HG03159 (cell line): Measurements from ENCODE around the gene EPHB1.
A peak's percentile ranks its signal among the peaks of the same experiment; 100 is the strongest.
"Not testable (repeated sequence)": the region's sequence is repeated elsewhere in the genome, so short reads cannot be mapped to it uniquely, and the experiment has no call there.

ENCODE experiments used
- ATAC-seq: cut with Tn5 transposase; IDR thresholded peaks from one replicate; pipeline ENCODE4 v1.9.1; 2021; ENCODE audit warnings: mild to moderate bottlenecking, moderate library complexity; ENCODE audit not compliant: unreplicated experiment

Gene EPHB1

DNA sequence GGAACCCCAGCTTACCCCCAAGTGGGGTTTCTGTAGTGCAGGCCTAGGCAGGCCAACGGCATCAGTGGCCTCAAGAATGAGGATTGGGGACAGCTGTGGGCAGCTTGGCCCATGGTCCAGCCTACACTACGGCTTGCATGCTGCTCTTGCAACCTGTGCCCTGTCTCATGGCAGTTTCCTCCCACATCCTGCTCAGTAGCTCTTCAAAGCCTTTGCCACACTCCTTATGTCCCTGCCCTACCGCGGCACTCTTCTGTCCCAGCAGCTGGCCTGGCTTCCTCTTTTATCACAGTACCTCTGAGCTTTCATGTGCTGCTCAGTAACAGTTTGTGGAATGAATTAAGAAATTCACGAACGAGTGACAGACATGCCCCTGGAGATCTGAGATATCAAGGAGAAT lies 431.0 kb downstream of the EPHB1 start:
- peak; percentile 71 for ATAC-seq

DNA sequence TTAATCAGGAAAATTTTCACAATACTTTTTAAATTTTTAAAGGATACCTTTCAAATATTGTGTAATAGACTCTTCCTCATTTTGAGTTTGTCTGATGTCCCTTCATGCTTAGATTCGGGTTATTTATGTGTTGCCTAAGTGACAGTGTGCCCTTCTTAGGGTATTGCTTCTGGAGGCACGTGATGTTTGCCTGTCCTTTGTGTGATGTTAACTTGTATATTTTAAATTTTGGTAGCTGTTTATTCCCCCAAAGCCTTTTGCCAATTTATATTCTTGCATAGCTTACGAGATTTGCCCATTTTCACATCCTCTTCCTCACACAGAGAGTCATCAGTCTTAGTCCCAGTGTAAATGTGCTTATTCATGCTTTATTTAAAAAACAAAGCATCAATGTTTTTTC lies 433.1 kb downstream of the EPHB1 start:
- ATAC-seq = no peak

DNA sequence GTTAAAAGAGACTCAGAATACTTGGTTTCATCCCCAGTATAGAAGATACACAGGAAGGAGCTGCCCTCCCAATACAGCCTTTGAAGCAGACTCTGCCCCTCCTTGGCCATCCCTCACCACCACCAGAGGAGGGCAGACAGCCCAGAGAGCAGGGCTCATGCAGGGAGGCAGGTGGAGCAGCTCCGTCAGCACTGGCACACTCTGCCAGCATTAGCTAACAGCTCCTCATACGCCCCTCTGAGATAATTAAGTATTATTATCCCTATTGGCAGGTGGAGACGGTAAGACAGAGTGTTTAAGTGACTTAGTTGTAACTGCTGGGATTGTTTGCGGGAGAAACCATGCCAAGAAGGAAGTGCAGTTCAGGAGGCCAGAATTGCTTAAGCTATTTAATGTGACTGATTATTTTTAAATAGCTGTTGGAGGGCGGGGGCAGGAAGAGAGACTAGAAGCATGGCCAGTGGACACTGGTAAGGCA lies 434.0 kb downstream of the EPHB1 start:
- ATAC-seq = no peak

DNA sequence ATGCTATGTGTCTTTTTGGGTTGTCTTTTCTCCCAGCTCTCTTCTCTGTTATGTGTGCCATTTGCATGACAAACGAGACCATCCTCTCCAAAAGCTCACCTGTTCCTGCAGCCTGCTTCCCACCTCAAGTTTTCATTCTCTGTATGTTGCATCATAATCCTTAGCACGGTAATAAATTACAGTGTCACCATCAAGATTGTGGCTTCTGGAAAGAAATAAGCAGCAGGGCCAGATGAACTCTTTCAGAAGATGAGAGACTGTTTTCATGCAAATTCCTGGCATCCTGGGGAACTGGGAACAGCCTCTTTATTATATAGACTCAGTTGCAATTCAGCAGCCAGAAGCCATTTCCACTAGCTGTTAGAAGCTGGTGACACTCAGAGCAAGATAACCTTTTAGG lies 436.7 kb downstream of the EPHB1 start:
- no peak for ATAC-seq

DNA sequence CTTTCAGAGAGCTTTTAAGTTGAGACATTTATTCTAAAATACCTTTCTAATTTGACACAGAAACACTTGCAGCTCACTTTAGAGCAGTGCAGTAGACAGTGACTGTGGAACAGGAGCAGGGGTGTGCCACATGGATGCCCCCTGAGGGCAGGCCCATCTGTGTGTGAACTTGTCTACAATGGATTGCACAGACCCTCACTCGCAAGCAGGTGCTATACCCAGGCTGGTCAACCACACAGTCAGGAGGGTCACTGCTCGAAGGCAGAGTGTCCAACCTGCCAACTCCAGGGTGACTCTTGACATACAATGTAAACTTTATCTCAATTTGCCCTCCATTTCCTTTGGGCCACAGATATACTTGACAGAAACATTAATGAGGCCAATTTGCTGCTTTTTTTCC lies 437.2 kb downstream of the EPHB1 start:
- ATAC-seq = no peak

DNA sequence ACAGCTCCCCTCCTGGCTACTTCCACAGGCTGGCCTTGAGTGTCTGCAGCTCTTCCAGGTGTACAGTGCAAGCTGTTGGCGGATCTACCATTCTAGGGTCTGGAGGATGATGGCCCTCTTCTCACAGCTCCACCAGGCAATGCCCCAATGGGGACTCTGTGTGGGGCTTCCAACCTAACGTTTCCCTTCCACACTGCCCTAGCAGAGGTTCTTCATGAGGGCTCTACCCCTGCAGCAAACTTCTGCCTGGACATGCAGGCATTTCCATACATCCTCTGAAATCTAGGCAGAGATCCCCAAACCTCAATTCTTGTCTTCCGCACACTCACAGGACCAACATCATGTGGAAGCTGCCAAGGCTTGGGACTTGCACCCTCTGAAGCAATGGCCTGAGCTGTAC lies 438.4 kb downstream of the EPHB1 start:
- not testable (repeated sequence) for ATAC-seq

DNA sequence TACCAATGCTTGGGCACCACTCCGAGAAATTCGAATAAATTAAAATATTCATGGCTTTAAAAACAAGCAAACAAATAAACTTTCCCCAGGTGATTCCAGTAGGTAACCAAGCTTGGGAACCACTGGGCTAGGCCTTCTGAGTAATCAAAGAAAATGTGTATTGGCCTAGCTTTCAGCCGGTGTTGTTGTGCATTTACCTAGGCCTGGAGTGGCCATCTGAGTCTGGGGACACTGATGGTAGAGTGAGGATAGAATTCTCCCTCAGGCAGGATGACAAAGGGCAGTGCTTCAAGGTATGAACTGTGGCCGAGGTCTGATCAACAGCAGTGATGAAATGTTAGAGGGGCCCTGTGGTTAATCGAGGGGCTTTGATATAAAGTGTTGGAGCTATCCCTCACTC lies 440.5 kb downstream of the EPHB1 start:
- no peak for ATAC-seq

DNA sequence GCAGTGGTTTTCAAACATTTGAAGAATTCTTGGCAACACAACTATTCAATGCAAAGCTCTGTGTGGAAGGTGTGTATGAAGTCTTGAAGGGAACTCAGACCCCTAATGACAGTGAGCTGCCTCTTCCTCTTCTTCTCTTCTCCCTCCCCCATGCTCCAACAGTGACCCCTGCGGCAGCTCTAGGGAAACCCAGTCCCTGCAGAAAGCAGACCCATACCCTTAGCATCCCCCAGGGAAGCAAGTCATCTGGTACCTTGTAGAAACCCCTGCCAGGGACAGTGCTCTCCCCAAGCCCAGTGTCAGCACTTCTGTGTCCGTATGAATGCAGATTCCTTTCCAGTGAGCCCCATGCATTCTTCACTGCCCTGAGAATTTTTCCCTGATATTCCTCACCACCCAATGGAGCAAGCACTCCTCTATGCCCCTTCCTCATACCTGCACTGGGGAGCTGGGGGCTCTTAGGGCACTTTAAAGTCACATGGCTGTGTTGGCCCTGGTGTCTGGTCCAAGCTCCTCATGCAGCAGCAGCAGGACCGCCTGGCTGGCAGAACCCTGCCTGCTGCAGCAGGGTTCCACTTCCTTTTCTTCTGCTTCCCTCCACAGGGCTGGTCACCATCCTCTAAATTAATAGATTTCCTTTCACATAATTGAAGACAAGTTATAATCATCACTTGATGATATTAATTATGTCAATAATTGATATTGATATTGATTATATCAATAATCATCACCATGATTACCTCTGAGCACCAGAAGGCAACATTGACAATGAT lies 442.5 kb downstream of the EPHB1 start:
- no peak for ATAC-seq

DNA sequence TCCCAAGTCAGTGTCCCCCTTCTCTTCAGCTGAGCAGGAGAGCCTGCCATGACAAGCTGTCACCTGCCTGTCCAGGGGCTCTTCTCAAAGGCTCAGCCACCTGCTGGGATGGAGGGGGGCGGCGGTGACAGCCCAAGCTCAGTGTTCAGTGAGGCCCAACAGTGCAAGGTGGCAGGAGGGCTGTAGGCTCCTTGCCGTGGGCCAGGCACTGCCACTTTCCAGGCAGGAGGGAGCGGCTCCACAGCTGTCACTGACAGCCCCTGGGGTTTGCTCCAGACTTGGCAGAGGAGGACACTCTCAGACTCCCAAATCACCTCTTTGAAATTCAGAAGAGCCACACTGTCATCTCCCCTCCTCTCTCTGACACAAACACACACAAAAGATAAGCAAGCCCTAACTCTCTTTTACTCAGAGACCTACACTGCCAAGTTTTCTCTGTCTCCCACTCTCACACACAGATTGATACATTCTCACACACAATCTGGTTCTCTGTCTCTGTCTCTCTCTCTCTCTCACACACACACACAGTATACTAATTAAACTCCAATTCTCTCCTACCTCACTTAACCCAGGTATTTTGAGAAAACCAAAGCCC lies 443.3 kb downstream of the EPHB1 start:
- ATAC-seq = no peak

DNA sequence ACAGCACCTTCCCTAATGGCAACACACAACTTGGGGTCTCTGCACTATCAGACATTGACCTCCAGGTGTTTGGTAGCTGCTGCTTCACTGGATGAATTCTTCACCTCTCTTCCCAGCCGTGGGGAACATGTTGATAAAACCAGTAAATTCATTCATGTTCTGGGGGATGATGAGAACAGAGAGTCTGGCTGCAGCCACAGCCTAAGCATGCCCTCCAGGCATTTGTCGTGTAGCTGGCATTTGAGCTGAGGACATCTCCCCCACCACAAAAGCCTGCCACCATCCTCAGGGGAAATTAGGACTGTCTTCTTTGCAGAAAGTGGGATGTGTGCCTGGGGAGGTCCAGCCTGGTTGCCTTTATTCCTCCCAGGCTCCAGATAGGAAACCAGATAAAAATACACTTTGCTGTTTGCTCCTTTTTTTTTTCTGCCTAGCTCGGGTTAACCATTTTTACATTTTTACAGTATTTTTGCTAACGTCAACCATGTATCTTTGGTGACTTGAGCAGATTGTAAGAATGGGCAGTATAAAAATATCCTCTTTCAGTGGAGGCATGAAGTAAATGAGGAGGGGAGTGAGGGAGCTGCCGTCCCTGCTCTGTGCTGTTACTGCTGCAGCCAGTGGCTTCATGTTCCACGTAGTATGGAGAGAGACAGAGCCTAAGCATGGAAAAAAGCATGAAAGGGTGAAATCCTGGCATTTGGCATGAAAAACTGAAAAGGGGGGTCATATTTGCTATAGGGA lies 444.0 kb downstream of the EPHB1 start:
- ATAC-seq = no peak

DNA sequence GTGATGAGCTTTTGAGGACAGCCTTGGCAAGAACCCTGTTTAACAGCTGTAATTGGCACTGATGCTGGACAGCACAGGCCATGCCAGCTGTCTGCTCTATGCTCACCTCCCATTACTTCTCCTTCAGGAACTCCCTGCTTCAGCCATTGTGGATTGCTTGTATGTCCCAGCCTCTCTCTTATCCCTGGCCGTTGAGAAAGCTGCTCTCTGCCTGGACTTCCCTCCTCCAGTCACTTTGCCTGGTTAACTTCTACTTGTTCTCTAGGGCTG lies 444.5 kb downstream of the EPHB1 start:
- no peak for ATAC-seq

DNA sequence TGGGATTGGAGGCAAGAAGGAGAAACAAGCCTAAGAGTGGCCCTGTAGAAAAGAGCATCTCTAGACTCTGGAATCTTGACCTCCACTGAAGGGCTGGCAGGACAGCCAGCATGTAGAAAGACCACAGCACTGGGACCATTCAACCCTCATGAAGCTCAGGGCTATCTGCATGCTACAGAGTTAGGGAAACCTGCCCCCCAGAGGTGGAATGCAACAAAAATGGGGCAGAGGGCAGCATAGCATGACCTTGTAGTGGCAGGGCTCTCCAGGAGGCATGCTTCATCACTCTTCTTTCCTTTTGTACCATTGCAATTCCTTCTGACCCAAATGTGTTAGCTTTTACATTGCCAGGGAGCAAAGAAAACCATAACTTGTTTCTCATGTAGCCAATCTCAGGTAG lies 445.4 kb downstream of the EPHB1 start:
- no peak for ATAC-seq

DNA sequence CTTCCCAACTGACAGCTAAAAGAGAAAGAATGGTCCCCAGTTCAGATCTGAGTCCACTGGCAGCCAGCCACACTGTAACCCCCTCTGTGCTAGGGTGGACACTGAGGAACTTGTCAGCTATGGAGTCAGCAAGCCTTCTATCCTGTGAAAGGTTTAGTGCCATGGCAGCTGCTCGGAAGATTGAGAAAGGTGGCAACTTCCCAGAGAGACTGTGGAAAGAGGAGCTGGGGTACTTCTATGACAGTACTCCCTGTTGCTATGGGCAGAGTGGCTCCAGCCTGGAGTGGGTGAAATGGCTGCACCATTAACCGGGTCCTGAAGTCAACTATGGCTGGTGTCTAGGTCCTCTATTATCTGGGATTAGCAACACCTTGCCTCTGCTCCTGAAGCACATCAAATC lies 447.2 kb downstream of the EPHB1 start:
- ATAC-seq = no peak

DNA sequence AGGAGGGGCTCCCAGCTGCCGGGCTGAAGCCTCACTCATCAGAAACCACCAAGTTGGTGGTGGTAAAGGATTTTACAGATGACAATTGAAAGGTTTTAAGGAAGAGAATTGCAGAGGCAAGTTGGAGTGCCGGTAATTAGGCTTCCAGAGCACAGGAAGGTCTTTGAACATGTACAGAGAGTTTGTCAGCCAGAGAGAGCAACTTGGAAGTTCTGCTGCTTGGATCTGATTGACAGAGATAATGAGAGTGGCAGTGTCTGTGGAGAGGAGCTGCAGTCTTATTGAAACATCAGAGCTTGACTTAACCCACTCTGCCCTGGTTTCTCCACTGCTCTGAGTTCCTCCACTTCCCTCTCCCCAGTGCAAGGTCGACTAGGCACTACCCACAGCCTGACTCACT lies 448.6 kb downstream of the EPHB1 start:
- ATAC-seq = no peak

DNA sequence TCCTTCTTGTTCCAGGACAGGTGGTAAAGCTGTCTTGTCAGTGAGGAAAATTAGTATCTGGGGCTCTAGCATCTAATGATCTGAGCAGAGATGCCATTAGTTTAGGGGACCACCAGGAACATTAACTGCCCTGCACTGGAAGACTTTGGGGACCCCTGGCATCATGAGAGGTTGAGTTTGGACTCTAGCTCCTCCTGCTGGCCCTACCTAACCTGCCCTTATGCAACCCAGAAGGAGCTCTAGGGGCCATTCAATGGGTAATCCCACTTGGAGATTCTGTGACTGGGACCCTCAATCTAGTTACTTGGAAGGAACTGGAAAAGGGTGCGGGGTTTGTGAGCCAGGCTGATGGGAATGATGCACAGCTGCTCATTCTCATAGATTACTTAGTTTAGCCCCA lies 451.0 kb downstream of the EPHB1 start:
- no peak for ATAC-seq

DNA sequence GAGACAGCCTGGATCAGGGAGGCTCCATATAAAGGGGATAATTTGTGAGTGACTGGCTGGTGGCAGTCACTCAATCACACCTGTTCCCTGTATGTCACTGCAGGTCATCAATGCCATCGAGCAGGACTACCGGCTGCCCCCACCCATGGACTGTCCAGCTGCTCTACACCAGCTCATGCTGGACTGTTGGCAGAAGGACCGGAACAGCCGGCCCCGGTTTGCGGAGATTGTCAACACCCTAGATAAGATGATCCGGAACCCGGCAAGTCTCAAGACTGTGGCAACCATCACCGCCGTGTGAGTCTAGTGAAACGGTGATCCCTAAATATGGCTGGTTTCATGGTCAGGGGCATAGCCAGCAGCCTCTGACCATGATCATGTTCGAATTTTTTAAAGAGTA lies 453.2 kb downstream of the EPHB1 start:
- no peak for ATAC-seq

DNA sequence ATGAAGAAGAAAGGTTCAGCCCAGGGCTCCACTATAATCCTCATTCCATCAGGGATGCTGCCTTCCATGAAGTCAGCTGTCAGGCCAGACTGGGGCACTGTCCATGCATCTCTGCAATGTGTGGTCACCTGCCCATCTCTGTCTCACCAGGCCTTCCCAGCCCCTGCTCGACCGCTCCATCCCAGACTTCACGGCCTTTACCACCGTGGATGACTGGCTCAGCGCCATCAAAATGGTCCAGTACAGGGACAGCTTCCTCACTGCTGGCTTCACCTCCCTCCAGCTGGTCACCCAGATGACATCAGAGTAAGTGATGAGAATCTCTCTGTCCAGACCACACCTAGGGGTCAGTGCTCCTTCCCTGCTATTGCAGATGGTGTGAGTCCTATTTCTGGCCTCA lies 454.1 kb downstream of the EPHB1 start:
- ATAC-seq = no peak

DNA sequence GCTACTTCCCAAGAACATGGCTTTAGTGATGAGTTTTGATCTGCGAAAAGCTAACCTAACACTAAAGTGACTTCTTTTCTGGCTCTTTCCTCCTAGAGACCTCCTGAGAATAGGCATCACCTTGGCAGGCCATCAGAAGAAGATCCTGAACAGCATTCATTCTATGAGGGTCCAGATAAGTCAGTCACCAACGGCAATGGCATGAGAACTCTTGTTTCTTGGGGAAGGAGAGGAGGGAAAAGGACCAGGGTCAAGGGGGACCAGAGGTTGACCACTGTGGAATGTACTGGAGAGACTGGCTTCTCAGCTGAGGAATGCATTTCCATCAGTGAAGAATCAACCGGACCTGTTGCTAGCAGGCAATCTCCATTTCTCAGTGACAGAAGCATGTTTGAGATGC lies 463.9 kb downstream of the EPHB1 start:
- no peak for ATAC-seq

DNA sequence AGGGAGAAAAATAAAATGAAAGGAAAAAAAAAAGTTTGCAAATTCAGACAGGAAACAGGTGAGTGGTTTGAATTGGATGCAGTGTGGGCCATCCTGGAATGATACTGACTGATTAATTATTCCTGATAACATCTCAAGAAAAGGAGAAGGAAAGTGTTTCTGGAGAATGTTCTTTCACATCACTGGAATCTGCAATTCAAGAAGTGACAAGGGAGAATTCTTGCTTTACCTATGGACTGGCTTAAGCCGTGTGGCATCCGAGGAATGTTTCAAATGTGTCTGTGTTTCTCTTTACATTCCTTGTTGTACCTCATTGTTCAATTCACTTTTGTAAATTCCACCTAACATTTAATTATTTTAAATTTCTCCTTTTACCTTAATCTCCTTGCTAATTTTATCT lies 465.0 kb downstream of the EPHB1 start:
- no peak for ATAC-seq

DNA sequence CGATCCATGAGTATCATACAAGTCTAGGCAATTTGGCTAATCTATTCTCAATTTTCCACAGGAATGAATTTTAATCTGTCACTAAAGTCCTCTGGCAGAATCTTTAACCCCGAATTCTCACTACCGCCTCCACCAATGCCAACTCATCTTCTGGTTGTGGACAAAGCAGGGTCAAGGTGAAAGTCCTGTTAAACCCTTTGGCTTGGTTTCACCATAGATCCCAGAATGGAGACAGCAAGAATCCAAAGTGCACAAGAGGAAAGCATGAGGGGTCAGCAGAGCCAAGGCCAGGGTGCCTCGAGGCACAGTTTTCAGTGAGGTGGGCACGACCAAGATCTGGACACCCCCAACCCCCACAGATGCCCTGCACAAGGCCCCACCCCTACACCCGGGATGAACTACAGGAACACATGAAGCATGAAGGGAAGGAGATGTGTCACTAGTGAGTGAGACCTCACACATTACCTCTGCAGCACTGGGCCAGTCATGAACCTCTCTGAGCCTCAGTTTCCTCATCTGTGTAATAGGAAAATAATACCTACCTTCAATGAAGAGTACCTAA lies 466.2 kb downstream of the EPHB1 start:
- no peak for ATAC-seq

DNA sequence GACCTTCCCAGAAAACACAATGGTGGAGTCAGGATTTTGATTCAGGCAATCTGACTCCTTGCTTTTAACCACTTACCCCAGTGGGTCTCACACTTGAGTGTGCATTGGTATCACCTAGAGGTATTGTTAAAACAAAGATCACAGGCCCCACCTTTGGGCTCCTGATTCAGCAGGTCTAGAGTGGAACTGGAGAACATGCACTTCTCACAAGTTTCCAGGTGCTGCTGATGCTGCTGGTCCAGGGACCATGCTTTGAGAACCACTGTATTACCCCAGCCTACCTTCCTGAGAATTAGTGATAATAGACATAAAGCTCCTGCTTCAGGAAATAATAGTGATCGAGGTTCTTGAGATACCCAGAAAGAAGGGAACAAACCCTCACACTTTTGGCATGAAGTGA lies 466.9 kb downstream of the EPHB1 start:
- no peak for ATAC-seq

DNA sequence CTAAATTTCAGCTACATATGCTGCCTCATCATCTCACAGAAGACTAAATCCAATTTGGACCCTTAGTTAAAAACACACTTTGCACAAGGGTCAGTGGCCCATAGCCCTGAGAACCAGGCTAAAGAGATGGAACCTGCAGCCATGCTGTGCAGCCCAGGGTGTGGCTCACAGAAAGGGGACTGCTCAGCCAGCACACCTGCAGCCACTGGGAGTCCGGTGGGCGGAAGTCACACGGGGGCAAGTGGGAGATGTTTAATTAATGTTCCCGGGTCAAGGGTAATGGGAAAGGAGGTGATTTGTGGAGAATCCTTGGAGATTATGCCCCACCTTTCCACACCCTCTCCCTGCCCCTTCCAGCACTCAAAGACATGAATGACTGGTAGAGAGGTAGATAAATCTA lies 467.4 kb downstream of the EPHB1 start:
- no peak for ATAC-seq
